HG03097 (cell line): Measurements from ENCODE around the gene SELENOT.
"Not testable (repeated sequence)": the region's sequence is repeated elsewhere in the genome, so short reads cannot be mapped to it uniquely, and the experiment has no call there.

Source experiments
- ATAC-seq: cut with Tn5 transposase; IDR thresholded peaks from one replicate; pipeline ENCODE4 v1.9.1; 2021; ENCODE audit not compliant: unreplicated experiment, low FRiP score

SELENOT gene

DNA sequence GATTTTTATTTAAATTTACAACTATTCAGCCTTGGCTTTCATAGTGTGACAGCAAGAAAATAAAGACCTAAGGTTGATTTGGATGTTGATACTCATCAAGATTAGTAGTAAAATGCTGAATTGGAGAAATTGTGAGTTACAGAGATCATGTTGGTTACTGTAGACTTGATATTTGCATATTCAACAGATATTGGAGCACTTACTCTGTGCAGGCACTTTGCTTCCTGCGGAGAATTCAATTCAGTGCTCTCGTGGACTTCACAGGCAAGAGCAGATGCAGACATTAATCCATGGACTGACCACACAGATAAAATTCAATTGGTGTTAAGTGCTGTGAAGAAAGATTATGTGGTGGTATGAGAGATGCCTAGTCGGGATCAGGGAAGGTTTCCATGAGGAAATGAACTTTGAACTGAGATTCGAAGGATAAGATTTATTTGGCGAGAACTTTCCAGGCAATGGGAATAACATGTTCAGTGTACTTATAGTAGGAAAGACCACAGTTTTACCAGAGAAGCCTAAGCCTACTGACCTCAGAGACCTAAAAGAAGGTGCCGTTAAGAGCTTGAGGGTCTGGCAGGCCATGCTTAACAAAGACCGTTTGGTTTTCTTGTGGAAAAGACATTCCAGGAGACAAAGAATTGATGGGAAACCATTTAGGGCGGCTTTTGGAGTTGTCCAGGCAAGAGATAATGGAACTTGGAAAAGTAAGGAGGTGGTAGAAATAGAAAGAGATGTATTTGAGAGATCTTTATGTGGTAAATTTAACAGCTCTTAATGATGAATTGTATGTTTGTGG, 4.3 kb downstream of the SELENOT start:
- no peak for ATAC-seq

DNA sequence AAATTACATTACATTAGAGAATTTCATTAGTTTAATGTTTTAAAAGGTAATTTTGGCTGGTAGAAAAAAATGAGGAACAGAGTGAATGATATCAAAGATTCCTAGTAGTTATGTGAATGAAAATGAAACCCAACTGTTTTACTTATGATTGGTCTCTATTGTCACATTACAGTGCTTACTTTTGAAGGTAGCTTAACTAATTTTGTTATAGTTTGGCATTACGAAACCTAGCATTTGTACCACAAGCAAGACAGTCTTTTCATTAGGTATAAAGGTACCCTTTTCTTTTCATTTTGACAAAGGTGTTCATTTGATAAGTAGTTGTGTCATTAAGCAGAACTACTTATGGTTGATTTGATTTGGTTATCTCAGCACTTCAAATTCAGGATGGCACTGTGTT, 6.9 kb downstream of the SELENOT start:
- no peak for ATAC-seq

GRCh38 chr3:150610785-150611184, 7.7 kb downstream of the SELENOT start:
- no peak for ATAC-seq

- ATAC-seq, result no peak
These were observed 8.5 kb downstream of the SELENOT start for GRCh38 chr3:150611666-150612065.

DNA sequence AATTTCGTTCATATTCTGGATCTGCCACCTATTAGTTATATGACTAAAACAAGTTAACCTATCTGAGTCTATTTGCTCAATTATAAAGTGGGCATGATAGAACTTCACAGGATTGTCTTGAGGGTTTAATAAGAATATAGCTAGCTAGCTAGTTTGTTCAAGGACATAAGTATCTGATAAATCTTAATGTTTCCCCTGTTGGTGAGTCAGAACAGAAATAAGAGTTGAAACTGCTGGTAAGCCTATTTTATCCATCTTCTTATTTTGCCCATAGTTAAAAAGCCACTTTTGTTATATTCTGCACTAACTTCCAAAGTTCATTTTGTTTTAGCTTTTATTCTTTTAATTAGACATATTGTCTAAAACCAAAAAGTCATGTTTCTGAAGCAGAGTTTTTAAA, 9.4 kb downstream of the SELENOT start:
- no peak for ATAC-seq

- ATAC-seq, result no peak
These were observed 9.9 kb downstream of the SELENOT start for GRCh38 chr3:150613034-150613433.

- no peak for ATAC-seq
These were observed 10.8 kb downstream of the SELENOT start for GRCh38 chr3:150613709-150614480.

GRCh38 chr3:150620002-150620689, 17.0 kb downstream of the SELENOT start:
- no peak for ATAC-seq

GRCh38 chr3:150622955-150623354, 19.8 kb downstream of the SELENOT start:
- not testable (repeated sequence) for ATAC-seq

- ATAC-seq, result no peak
These were observed 20.8 kb downstream of the SELENOT start for GRCh38 chr3:150623945-150624344.

- no peak for ATAC-seq
These were observed 23.2 kb downstream of the SELENOT start for GRCh38 chr3:150626148-150626930.

DNA sequence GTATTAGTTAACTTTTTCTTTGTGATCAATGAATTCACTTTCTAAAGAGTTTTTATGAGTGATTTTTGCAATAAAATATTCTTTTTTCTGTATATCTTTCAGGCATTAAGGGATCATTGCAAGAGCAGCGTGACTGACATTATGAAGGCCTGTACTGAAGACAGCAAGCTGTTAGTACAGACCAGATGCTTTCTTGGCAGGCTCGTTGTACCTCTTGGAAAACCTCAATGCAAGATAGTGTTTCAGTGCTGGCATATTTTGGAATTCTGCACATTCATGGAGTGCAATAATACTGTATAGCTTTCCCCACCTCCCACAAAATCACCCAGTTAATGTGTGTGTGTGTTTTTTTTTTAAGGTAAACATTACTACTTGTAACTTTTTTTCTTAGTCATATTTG, 24.4 kb downstream of the SELENOT start:
- ATAC-seq, result no peak

GRCh38 chr3:150631515-150632221, 28.5 kb downstream of the SELENOT start:
- ATAC-seq, result no peak

DNA sequence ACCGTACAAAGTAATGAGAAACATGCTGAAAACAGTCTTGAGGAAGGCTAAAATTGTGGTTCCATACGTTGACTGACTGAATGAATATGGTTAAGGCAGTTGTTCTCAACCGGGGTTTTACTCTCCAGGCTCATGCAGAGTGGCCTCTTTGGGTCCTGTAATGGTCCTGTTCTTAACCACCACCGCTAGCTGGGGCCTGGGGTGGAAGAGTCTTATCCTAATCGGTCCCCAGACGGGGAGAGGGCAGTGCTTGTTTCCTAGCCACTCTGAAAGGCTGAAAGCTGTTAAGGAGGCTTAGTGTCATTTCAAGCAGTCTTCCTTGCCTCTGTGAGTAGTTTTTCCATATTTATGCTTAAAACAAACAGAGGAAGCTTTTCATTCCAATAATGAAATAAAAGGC, 32.0 kb downstream of the SELENOT start:
- ATAC-seq, result no peak

- ATAC-seq, result peak; percentile 70
These were observed 32.4 kb downstream of the SELENOT start for GRCh38 chr3:150635526-150635925.

DNA sequence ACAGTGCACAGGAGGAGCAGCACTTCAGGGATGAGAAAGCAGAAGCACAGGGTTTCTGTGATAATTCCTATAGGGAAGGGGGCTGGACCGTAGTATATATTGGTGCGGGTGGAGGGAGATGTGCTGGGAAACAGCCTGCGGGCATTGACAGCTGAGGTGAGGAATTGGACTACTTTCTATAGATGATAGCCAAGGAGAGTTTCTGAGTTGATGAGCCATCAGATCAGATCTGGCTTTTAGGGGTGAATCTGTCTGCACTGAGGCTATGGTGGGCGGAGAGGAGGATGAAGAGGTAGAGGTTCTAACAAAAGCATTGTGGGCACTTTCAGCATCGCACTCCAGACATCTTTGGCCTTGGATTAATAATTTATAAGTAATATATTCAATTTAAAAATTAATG, 33.1 kb downstream of the SELENOT start:
- ATAC-seq, result no peak

- ATAC-seq, result no peak
These were observed 36.1 kb downstream of the SELENOT start for GRCh38 chr3:150639262-150639661.

DNA sequence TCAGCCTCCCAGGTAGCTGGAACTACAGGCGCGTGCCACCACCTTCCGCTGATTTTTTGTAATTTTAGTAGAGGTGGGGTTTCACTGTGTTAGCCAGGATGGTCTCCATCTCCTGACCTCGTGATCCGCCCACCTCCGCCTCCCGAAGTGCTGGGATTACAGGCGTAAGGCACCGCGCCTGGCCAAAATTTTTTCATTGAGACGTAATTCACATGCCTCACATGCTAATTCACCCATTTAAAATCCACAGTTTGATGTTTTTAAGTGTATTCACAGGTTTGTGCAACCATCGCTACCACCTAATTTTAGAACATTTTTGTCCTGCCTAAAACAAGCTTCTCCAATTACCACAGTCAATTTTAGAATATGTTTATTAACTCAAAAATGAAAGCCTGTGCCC, 37.1 kb downstream of the SELENOT start:
- no peak for ATAC-seq

DNA sequence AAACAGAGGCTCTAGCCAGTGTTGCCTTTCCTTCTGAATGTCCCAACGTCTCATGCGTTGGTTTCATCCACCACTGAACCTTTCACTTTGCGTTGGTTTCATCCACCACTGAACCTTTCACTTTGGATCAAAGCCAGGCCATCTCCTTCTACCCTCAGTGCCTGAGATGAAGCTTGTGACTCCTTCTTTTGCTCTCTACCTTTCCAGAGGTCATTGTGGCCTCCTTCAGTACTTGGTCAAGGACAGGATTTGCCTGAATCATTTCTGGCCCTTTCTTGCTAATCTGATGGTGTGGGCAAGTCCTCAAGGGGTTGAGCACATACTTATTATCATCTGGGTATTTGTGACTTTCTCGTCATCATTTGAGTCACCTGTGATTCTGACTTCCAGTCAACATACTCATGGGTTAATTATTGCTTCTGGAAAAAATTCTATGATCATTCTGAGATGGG, 50.0 kb downstream of the SELENOT start:
- ATAC-seq, result no peak

DNA sequence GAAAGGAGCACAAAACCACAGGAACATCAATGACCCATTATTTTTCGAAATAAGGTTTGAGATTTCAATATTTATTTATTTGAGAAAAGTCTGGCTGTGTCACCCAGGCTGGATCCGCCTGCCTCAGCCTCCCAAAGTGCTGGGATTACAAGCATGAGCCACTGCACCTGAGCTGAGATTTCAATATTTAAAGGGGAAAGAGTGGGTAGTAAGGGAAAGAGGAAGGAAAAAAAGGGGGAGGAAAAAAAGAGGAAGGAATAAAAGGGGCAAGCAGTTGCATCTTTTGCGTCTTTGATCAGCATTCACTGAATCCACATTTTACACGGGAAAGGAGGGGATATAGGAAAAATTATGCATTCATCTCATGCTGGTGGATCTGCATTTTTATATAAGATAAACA, 53.2 kb downstream of the SELENOT start:
- ATAC-seq, result no peak
